Activated naive CD4-positive, alpha-beta T cell (primary cell): ENCODE measurements around the gene USO1.
"Not testable (repeated sequence)": the region's sequence is repeated elsewhere in the genome, so short reads cannot be mapped to it uniquely, and the experiment has no call there.

Source experiments
- DNase-seq, 4 experiments: peaks; one replicate each; lab custom pipeline; 2025; lab: John Stamatoyannopoulos, UW

Gene USO1

DNA sequence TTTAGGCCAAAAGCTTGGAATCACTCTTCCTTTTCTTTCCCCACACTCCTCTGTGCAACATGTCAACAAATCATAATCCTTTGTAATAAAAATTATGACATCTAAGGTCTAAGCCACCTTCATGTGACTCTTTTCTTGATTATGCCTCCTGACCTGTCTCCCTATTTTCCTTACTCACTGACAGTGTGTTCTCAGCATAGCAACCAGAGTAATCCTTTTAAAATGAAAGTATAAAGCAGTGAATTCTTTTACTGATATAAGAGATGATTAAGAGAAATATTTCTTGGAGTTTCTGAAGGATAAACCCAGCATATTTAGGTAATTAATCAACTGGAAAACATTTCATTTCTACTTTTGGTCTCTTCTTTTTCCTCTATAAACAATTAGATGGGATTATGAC, 44.7 kb downstream of the USO1 start:
- no peak for DNase-seq

- no peak for DNase-seq
Observed at GRCh38 chr4:75771607-75772006, 47.2 kb downstream of the USO1 start.

GRCh38 chr4:75777589-75777988, 53.2 kb downstream of the USO1 start:
- DNase-seq: no peak

- DNase-seq: no peak
Observed at GRCh38 chr4:75779105-75779757, 54.9 kb downstream of the USO1 start.

DNA sequence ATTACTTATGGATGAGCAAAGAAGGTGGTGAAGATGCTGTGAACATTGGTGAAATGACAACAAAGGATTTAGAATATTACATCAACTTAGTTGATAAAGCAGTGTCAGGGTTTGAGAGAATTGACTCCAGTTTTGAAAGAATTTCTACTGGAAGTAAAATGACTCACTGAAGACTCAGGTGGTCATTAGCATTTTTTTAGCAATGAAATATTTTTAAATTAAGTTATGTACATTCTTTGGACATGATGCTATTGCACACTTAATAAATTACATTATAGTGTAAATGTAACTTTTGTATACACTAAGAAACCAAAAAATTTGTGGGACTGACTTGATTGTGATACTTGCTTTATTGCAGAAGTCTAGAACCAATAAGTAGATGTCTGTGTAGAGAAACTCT, 56.9 kb downstream of the USO1 start:
- no peak for DNase-seq

DNA sequence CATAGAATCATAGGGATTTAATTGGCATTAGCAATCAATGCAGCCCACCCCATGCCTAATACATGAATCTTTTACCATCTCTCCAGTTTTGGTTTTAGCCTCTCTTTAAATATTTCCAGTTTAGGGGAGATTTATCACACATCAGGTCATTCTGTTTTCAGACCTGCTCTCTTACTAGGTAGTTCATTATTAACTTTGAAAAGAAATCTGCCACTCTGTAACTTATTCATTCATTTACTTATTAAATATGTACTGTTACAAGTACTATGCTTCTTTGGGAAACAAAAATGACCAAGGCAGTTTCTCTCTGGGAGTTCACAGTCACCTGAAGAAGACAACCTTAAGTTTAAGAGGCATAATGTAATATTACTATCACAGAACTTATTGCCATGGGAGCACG, 62.1 kb downstream of the USO1 start:
- DNase-seq: no peak

DNA sequence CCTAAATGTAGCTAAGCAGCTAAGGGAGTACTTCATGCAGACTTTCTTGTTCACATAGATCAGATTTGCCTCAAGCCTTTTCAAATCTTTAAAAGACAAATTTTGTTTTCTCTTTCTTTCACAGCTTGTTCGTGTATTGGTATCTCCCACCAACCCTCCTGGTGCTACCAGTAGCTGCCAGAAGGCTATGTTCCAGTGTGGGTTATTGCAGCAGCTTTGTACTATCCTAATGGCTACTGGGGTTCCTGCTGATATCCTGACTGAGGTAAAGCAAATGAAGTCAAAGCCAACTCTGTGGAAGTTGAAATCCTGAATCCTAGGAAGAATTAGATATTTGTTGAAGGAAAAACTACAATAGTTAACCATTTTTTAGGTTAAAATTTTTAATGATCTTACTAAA, 62.6 kb downstream of the USO1 start:
- DNase-seq: no peak

DNA sequence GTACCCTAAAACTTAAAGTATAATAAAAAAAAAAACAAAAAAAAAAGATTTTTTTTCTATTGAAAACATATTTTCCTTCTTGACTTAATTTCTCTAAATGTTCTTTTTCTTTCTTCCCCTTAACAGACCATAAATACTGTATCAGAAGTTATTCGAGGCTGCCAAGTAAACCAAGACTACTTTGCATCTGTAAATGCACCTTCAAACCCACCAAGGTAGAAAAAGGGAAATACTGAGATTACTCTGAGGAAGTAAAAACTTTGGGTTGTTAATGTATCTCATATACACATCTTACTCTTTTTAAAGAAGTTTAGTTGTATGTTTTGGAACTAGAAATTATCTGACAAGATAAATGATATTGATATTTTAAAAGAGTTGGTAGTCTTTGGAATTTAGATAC, 65.6 kb downstream of the USO1 start:
- DNase-seq: no peak

GRCh38 chr4:75800972-75801371, 76.6 kb downstream of the USO1 start:
- no peak for DNase-seq

- DNase-seq: not testable (repeated sequence)
Observed at GRCh38 chr4:75806035-75806434, 81.7 kb downstream of the USO1 start.

GRCh38 chr4:75817901-75818300, 93.5 kb downstream of the USO1 start:
- DNase-seq: no peak

DNA sequence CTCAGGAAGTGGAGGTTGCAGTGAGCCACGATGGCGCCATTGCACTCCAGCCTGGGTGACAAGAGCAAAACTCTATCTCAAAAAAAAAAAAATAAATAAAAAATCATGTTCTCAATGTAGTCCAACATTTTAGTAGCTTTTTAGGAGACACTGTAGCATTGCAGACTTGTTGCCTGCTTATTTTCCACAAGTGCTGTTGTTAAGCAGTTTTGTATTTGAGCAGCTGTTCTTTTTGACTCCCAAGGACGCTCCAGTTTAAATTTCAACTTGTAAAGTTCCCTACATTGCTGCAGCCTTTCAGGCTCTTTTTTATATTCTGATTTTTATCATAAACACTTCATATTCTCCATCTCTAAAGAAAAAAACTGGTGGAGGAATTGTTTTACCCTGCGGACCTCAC, 94.7 kb downstream of the USO1 start:
- DNase-seq: no peak

- DNase-seq: no peak
Observed at GRCh38 chr4:75820197-75820596, 95.8 kb downstream of the USO1 start.

- DNase-seq: no peak
Observed at GRCh38 chr4:75820676-75821075, 96.3 kb downstream of the USO1 start.

DNA sequence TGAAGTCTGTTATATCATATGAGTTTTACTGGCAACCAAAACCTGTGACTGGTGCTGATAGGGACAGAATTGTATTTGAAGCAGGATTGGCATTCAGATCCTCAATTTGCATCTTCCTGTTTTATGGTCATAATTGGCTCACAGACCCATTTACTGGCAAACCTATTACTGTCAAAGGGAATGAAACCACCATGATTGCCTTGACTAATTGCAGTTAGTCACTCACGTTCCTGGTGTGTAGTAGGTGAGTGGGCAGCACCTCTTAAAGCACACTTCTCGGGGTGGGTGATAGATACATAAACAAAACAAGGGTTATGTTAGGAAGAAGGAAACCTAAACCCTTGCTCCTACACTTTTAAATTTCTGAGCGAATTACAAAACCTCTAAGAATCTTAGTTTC, 96.8 kb downstream of the USO1 start:
- DNase-seq: no peak

- no peak for DNase-seq
Observed at GRCh38 chr4:75821966-75822365, 97.6 kb downstream of the USO1 start.

DNA sequence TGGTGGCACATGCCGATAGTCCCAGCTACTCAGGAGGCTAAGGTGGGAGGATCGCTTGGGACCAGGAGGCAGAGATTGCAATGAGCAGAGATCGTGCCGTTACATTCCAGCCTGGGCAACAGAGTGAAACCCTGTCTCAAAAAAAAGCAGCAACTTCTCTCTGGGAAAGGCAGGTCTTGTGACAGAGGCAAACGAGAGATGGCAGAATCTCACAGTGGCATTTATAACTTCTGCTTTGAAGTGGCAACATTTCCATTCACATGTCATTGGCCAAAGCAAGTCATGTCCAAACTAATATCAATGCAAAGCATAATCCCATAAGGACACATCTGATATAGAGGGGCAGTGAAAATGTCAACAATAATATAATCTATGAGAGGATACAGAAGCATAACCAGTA, 98.0 kb downstream of the USO1 start:
- no peak for DNase-seq

DNA sequence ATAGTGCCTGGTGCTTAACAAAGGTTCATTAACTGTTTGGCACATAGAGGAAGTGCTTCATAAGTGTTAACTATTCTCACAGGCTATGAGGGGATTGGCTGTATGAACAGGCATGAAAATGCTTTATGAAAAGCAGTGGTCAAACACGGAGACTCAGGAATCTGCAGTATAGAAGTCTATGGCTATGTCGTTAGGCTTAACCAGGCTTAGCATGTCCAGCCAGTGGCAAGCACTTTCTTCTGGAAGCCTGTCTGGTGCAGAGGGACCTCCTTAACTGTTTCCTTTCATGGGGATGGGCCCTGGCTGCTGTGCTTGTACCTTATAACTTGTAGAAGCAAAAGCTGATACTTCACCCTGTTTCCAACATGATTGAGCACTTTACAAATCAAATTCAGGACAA, 99.4 kb downstream of the USO1 start:
- no peak for DNase-seq

- DNase-seq: no peak
Observed at GRCh38 chr4:75830906-75831305, 106.5 kb downstream of the USO1 start.

GRCh38 chr4:75831856-75832405, 107.6 kb downstream of the USO1 start:
- no peak for DNase-seq

DNA sequence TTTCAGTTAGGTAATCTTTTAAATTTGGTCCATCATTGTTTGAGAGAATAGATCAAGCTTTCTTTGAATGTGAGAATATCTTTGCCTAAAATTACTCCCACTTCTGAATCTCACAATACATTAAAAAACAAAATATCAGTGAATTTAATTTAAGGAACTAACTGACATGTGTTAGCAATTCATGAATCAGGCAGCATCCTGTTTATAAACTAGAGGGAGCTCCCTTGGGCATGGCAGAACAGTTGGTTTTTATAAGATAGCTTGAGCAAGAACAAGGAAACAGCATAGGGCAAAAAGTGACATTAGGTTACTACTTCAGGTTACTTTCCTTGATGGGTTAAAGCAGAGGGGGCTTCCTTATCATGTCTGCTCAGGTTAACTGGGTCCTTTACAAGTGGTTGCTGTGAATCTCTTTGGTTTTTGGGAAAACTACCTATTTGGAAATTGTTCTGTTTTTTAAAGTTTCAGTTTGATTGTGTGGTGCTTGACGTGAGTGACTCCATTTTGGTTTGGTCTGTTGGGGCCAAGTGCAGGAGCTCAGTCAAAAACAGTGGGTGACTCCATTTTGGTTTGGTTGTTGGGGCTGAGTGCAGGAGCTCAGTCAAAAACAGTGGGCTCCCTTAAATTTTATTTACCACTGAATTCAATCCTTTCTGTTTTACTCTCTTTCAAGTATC, 109.9 kb downstream of the USO1 start:
- no peak for DNase-seq

GRCh38 chr4:75834772-75835154, 110.4 kb downstream of the USO1 start:
- no peak for DNase-seq

- DNase-seq: no peak
Observed at GRCh38 chr4:75841641-75842520, 117.5 kb downstream of the USO1 start.
